GM06990 (cell line): Measurements from ENCODE around the gene IFI44.

ENCODE experiments used
- DNase-seq: peaks from one replicate; pipeline ENCODE4 v3.0.0-alpha.2; 2011; ENCODE audit not compliant: insufficient read length; ENCODE audit errors: extremely low read depth
- H3K27me3 ChIP-seq: replicated peaks from 2 replicates; pipeline ENCODE4 v1.6.0; 2011; ENCODE audit warnings: low read length; ENCODE audit not compliant: control insufficient read depth, insufficient read depth
- H3K36me3 ChIP-seq: 2 replicates; pipeline ENCODE4 v1.5.1; 2011; ENCODE audit warnings: low read length; ENCODE audit not compliant: control insufficient read depth, insufficient read depth
- H3K4me3 ChIP-seq: replicated peaks from 2 replicates; pipeline ENCODE4 v1.5.1; 2011; ENCODE audit warnings: low read depth, mild to moderate bottlenecking, control low read depth, low read length
- TF ChIP-seq, protein P1 (sequence below): IDR thresholded peaks from 2 replicates; pipeline ENCODE4 v1.5.1; 2011; ENCODE audit warnings: low read length, control low read depth, mild to moderate bottlenecking, inconsistent platforms; ENCODE audit not compliant: insufficient read depth, poor library complexity, severe bottlenecking

The IFI44 gene

DNA sequence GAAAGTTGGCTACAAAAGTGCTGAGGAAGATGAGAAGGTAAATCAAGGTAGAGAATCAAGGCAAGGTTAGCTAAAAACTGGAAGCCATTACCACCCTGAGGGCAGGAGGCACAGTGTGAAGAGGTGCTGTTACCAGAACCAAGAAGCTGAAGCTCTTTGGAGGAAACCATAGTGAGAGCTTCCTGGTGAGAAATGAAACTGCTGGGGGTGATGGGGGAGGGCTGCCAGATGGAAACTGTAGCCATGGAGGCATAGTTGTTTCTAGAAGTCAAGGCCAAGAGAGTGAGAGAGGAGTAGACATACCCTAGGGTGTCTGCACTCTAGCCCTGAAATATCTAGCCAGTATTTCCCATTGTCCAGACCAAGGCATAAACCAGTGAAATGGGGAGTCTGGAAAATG lies 28.7 kb downstream of the IFI44 start:
- DNase-seq = no peak
- Histone ChIP-seq H3K36me3 (no peaks in the 10 kb centered on the region), H3K4me3 (no peak overlapping the region), H3K27me3 (no peaks in the 10 kb centered on the region)
- TF ChIP-seq, protein P1, sequence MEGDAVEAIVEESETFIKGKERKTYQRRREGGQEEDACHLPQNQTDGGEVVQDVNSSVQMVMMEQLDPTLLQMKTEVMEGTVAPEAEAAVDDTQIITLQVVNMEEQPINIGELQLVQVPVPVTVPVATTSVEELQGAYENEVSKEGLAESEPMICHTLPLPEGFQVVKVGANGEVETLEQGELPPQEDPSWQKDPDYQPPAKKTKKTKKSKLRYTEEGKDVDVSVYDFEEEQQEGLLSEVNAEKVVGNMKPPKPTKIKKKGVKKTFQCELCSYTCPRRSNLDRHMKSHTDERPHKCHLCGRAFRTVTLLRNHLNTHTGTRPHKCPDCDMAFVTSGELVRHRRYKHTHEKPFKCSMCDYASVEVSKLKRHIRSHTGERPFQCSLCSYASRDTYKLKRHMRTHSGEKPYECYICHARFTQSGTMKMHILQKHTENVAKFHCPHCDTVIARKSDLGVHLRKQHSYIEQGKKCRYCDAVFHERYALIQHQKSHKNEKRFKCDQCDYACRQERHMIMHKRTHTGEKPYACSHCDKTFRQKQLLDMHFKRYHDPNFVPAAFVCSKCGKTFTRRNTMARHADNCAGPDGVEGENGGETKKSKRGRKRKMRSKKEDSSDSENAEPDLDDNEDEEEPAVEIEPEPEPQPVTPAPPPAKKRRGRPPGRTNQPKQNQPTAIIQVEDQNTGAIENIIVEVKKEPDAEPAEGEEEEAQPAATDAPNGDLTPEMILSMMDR = no peak

DNA sequence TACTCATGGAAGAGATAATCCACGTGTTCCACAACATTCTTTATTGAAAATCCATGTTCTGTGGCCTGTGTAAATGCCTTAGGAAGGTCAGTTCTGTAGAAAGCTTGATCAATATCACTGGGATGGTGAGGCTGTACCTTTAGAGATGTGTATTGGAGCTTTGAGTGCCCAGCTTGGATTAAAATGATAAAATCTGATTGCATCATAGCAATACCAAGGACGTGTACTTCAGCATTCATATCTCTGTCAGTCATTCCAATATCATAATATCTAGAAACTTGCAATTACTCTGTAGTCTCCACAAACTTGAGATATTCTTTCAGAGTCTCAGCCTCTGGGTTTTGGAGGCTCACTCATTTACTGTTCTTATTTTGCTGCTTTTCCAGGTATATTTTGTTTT lies 31.6 kb downstream of the IFI44 start:
- TF ChIP-seq, protein P1 = no peak
- H3K4me3 ChIP-seq = no peak overlapping the region
- H3K36me3 ChIP-seq = no peaks in the 10 kb centered on the region
- DNase-seq = no peak
- no peaks in the 10 kb centered on the region for H3K27me3 ChIP-seq

DNA sequence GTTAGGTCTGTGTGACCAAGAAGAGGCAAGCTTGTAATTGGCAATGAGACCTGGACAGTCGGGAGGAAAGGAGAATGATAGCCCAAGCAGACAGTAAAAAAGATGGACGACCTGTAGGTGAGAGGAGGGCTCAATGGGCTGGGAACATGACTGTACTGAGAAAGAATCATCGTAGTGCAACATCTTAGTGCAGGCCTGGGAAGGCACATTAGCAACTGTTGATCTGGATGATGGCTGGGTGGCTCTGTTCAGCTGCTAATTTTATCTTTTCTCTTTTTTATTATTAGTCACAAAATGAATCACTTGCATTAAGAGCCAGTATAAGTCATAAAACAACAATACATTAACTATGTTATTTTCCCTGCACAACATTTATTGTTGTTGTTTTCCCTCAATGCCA lies 32.9 kb downstream of the IFI44 start:
- Histone ChIP-seq H3K36me3 (no peaks in the 10 kb centered on the region), H3K27me3 (no peaks in the 10 kb centered on the region), H3K4me3 (no peak overlapping the region)
- no peak for DNase-seq
- TF ChIP-seq, protein P1 = no peak

DNA sequence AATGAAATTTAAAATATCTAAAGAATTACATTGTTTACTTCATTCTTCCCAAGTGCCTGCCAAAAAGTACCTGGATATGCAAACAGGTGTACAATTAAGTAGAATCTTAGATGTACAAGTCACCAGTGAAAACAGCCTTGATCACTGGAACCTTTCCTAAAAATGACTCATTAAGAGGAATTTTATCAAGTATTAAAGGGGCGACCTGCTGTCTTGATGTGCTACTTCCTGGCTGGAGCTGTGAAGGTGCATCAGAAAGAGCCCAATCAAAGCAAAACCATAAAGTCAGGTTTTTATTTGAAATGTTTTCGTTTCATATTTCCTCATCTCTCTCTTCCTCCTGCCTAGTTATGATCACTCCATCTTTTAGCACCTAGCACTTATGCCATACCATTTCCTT lies 33.4 kb downstream of the IFI44 start:
- H3K27me3 ChIP-seq = no peaks in the 10 kb centered on the region
- no peak for DNase-seq
- no peaks in the 10 kb centered on the region for H3K36me3 ChIP-seq
- no peak overlapping the region for H3K4me3 ChIP-seq
- TF ChIP-seq, protein P1 = no peak

DNA sequence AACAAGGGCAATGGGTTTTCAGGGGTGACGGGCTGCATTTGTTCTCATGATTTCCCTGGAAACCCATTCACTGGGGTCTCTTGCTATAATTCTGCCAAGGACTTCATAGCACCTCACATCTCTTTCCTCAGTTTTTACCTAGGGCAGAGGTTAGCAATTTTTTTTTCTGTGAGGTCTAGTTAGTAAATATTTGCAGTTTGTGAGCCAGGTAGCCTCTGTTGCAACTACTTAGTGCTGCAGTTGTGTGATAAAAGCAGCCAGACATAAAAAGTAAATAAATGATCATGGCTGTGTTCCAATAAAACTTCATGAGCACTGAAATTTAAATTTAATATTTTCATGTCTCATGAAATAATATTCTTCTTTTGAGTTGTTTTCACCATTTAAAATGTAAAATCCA lies 37.7 kb downstream of the IFI44 start:
- no peak for DNase-seq
- Histone ChIP-seq H3K27me3 (no peaks in the 10 kb centered on the region), H3K4me3 (no peak overlapping the region), H3K36me3 (no peaks in the 10 kb centered on the region)
- TF ChIP-seq, protein P1 = no peak

DNA sequence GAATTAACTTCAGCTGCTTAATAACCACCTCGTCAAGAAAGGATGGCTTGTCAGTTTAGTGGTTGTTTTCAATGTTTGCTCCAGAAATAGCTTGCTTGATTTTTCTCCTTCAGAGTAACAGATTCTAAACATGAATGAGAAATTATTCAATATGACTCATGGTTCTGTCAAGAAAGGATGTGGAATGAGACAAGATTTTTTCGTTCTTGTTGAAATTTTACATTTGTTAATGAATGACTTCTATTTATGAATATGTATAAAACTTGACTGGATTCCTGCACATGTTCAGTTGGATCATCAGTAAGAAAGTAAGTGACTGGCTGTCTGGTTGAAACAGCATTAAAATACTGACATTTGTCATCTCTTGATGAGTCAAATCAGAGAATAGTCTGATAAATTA lies 38.3 kb downstream of the IFI44 start:
- no peak for DNase-seq
- H3K36me3 ChIP-seq = no peaks in the 10 kb centered on the region
- no peak overlapping the region for H3K4me3 ChIP-seq
- no peaks in the 10 kb centered on the region for H3K27me3 ChIP-seq
- TF ChIP-seq, protein P1 = no peak
